K562 (cell line): ENCODE results near the gene EMX1. TPM values are rescaled to one million over a fixed set of nuclear protein-coding genes. Genes with fewer than 3 reads are reported as not detected.

Source experiments
- ATAC-seq: fragments of 200-7000 bp; cut with Tn5 transposase; 3 replicates; pipeline ENCODE4 v1.9.1; 2020; ENCODE audit warnings: moderate library complexity
- BruUV-seq: library from RNA; stranded (reverse); fragments of 400-500 nt; replicated peaks from 2 replicates; lab custom pipeline; 2021; lab: Mats Ljungman, UMichigan
- CTCF ChIA-PET: fragments of 300-600 bp; formaldehyde crosslinking; extraction: SDS; loops from one replicate; lab custom pipeline; 2021; ENCODE audit warnings: low intra/inter-chr PET ratio; lab: Yijun Ruan, JAX
- POLR2A ChIA-PET: fragments of 300-600, 350-650 bp; sonication (Branson Sonifier 250); formaldehyde crosslinking; extraction: SDS; loops from one replicate; lab custom pipeline; 2021; ENCODE audit warnings: antibody characterized with exemption, inconsistent platforms; lab: Yijun Ruan, JAX
- DNase-seq, 4 experiments: peaks; one replicate each; pipeline versions ENCODE4 v3.0.0 to v3.0.0-alpha.2; 2011 to 2018; ENCODE audit warnings: low spot score in 3 of 4, mixed read lengths in 3 of 4; ENCODE audit errors: extremely low read depth in 1 of 4
- FAIRE-seq: peaks from 2 replicates; lab custom pipeline; 2011; peaks lifted over from hg19 to GRCh38; lab: Jason Lieb, UNC
- H2AFZ ChIP-seq: 2 replicates; pipeline ENCODE4 v1.6.0; 2011; ENCODE audit warnings: low read depth, low read length, control low read depth, inconsistent platforms
- H3K27ac ChIP-seq: fragments of 200-600 bp; 3 replicates; pipeline ENCODE4 v1.8.0; 2011; ENCODE audit warnings: low read depth, mild to moderate bottlenecking, control low read depth, inconsistent platforms, low read length, moderate library complexity, mixed read lengths; ENCODE audit errors: extremely low read depth
- H3K27me3 ChIP-seq, 2 experiments: fragments of 300-600 bp in 1 of 2; 2 replicates in 1 of 2; 3 replicates in 1 of 2; pipeline versions ENCODE4 v1.6.0 to v1.8.0; 2011; ENCODE audit warnings: inconsistent platforms in 2 of 2, low read length in 2 of 2, mild to moderate bottlenecking in 1 of 2, mixed read lengths in 1 of 2, moderate library complexity in 1 of 2; ENCODE audit not compliant: control insufficient read depth in 2 of 2, insufficient read depth in 2 of 2
- H3K36me3 ChIP-seq: fragments of 300-600 bp; 3 replicates; pipeline ENCODE4 v1.8.0; 2011; ENCODE audit warnings: mild to moderate bottlenecking, low read length, inconsistent platforms; ENCODE audit not compliant: control insufficient read depth, insufficient read depth
- H3K4me1 ChIP-seq, 2 experiments: fragments of 200-600 bp in 1 of 2; replicated peaks in 1 of 2; 2 replicates in 1 of 2; 3 replicates in 1 of 2; pipeline versions ENCODE4 v1.5.1 to v1.8.0; 2011; ENCODE audit warnings: inconsistent platforms in 2 of 2, low read length in 2 of 2, mild to moderate bottlenecking in 1 of 2, mixed read lengths in 1 of 2, moderate library complexity in 1 of 2; ENCODE audit not compliant: control insufficient read depth in 2 of 2, insufficient read depth in 2 of 2
- H3K4me2 ChIP-seq: 2 replicates; pipeline ENCODE4 v1.6.1; 2011; ENCODE audit warnings: low read length, control low read depth, inconsistent platforms, mixed read lengths; ENCODE audit not compliant: insufficient read depth
- H3K4me3 ChIP-seq: fragments of 200-600 bp; sonication (generic), shearing (Covaris generic); 2 replicates; pipeline ENCODE4 v1.5.1; 2016; ENCODE audit warnings: control low read depth, inconsistent platforms
- H3K79me2 ChIP-seq: fragments of 200-600 bp; 3 replicates; pipeline ENCODE4 v1.8.0; 2011; ENCODE audit warnings: low read length, inconsistent platforms; ENCODE audit not compliant: control insufficient read depth, insufficient read depth
- H3K9ac ChIP-seq, 2 experiments: 2 replicates each; pipeline versions ENCODE4 v1.6.0 to v1.6.1; 2011; ENCODE audit warnings: low read depth in 2 of 2, low read length in 2 of 2, control low read depth in 1 of 2, inconsistent platforms in 1 of 2, mild to moderate bottlenecking in 1 of 2, mixed read lengths in 1 of 2; ENCODE audit not compliant: insufficient read depth in 1 of 2
- H3K9me1 ChIP-seq: one replicate; pipeline ENCODE4 v1.6.0; 2011; ENCODE audit warnings: inconsistent platforms, mild to moderate bottlenecking, low read length, moderate library complexity; ENCODE audit not compliant: control insufficient read depth, insufficient read depth
- H3K9me3 ChIP-seq: replicated peaks from 2 replicates; pipeline ENCODE4 v1.5.1; 2011; ENCODE audit warnings: low read depth, low read length, inconsistent platforms; ENCODE audit not compliant: control insufficient read depth, insufficient read depth
- H4K20me1 ChIP-seq: replicated peaks from 2 replicates; pipeline ENCODE4 v1.6.1; 2011; ENCODE audit warnings: low read length, inconsistent platforms, mixed read lengths; ENCODE audit not compliant: control insufficient read depth, insufficient read depth
- ATF7 ChIP-seq: fragments of 450-650 bp; IDR thresholded peaks from 2 replicates; pipeline ENCODE4 v1.7.1; 2014; ENCODE audit warnings: mild to moderate bottlenecking, moderate library complexity
- BCLAF1 ChIP-seq, 2 experiments: fragments of 450-650 bp in 1 of 2; IDR thresholded peaks; 2 replicates each; pipeline ENCODE4 v1.6.1; 2011 to 2017; ENCODE audit warnings: low read depth in 2 of 2, antibody characterized with exemption in 1 of 2, borderline replicate concordance in 1 of 2, low read length in 1 of 2, mild to moderate bottlenecking in 1 of 2, mixed read lengths in 1 of 2; ENCODE audit not compliant: control insufficient read depth in 1 of 2
- FOXK2 ChIP-seq, 2 experiments: fragments of 450-650 bp; IDR thresholded peaks in 1 of 2; conservative IDR thresholded peaks in 1 of 2; 2 replicates each; pipeline ENCODE4 v1.6.1; 2016; ENCODE audit warnings: low read depth in 2 of 2, mild to moderate bottlenecking in 1 of 2
- SIN3A ChIP-seq, 2 experiments: fragments of 150-350 bp in 1 of 2; IDR thresholded peaks; 2 replicates each; pipeline ENCODE4 v1.6.1; 2011 to 2016; ENCODE audit warnings: borderline replicate concordance in 2 of 2, low read depth in 2 of 2, low read length in 2 of 2, mild to moderate bottlenecking in 2 of 2, moderate library complexity in 2 of 2; ENCODE audit not compliant: control insufficient read depth in 1 of 2
- ZNF324 ChIP-seq: fragments of 250-450 bp; sonication (Bioruptor Pico); IDR thresholded peaks from 2 replicates; pipeline ENCODE4 v1.4.0; 2020; ENCODE audit warnings: mild to moderate bottlenecking
- WGBS: fragments of 100-300 bp; shearing (Covaris generic); methylation state at CpG from one replicate; pipeline ENCODE4 v1.1.6; 2016; ENCODE audit warnings: low coverage, mixed read lengths; ENCODE audit not compliant: insufficient coverage; ENCODE audit errors: missing lambda C conversion rate; 5-methylcytosine and 5-hydroxymethylcytosine counted together
- in situ Hi-C: fragments of 300-500 bp; cut with MboI; formaldehyde crosslinking; loops from 4 replicates; pipeline ENCODE4 v1.15.0; 2018; ENCODE audit warnings: inconsistent platforms, mixed read lengths
- intact Hi-C: fragments of 100-400 bp; cut with micrococcal nuclease; formaldehyde crosslinking; loops from 2 replicates; pipeline ENCODE4 v1.14.2; 2022
- polyA plus RNA-seq, 8 experiments: library from polyadenylated mRNA; depleted of rRNA in 4 of 8; stranded (reverse) in 5 of 8; unstranded in 3 of 8; fragments of >200 nt; fragmentation: Nextera tagmentation in 2 of 8; fragmentation: Illumina TruSeq in 1 of 8; extraction: Ambion mirVana in 2 of 8; extraction: Trizol in 1 of 8; gene quantifications; 2 replicates each; pipeline versions ENCODE4 v1.2.1 to v1.2.3, GENCODE V29; 2011 to 2014; ENCODE audit warnings: inconsistent platforms in 1 of 8, missing spikeins in 1 of 8
- total RNA-seq, 7 experiments: library from RNA; depleted of rRNA in 6 of 7; stranded (reverse); fragments of >200 nt in 6 of 7; fragmentation: Illumina TruSeq in 2 of 7; extraction: Trizol in 2 of 7; gene quantifications; 2 replicates each; pipeline versions ENCODE4 v1.2.1 to v1.2.3, GENCODE V29; 2011 to 2021; ENCODE audit warnings: low replicate concordance in 1 of 7

EMX1 gene
- total and polyA plus RNA-seq, 9 of the 15 experiments (the other 6 are each of a cell fraction or from before 2014, with no cell fraction given) = 0.10 to 0.32 (median 0.21) TPM; not detected in 6

GRCh38 chr2:72965016-72965415 is 47.7 kb downstream of the EMX1 start:
- DNase-seq = no peak
- Histone ChIP-seq H3K4me1 (peaks cover 0 to 10% of the 10 kb centered on the region in 2 experiments; a peak in 1 of 5 replicates), H3K4me3 (no peak overlapping the region), H4K20me1 (no peaks in the 10 kb centered on the region; the same call in 1 of the 2 replicates), H3K4me2 (no peak overlapping the region), H2AFZ (no peak overlapping the region), H3K9ac (no peak overlapping the region), H3K27ac (no peak overlapping the region), H3K36me3 (no peaks in the 10 kb centered on the region), H3K27me3 (no peaks in the 10 kb centered on the region)
- FAIRE-seq = no peak
- intact Hi-C loops = no loop called here
- CTCF ChIA-PET = no interaction called here
- no TSS peak for BruUV-seq
- no peak for TF ChIP-seq ATF7
- TF ChIP-seq BCLAF1 (IDR thresholded peaks at IDR 0.05; ENCODE audit: borderline replicate concordance in 1 of 2, control insufficient read depth in 1 of 2, low read depth in 2 of 2, low read length in 1 of 2) = no peak
- no peak for TF ChIP-seq FOXK2 (conservative IDR thresholded peaks at IDR 0.05 in 1 of 2, IDR thresholded peaks at IDR 0.05 in 1 of 2; ENCODE audit: low read depth in 2 of 2)
- TF ChIP-seq SIN3A (IDR thresholded peaks at IDR 0.05; ENCODE audit: borderline replicate concordance in 2 of 2, control insufficient read depth in 1 of 2, low read depth in 2 of 2, low read length in 2 of 2) = no peak
- TF ChIP-seq ZNF324 (CRISPR knock-in tag) = no peak
- TF ChIP-seq, all 486 proteins: peak for 0
- in situ Hi-C loops = no loop called here
- 69% methylated on average over 11 of the region's 12 CpGs for WGBS
- ATAC-seq = no peak
- Histone ChIP-seq H3K9me1 (no peaks in the 10 kb centered on the region), H3K9me3 (no peaks in the 10 kb centered on the region), H3K79me2 (no peaks in the 10 kb centered on the region)
- POLR2A ChIA-PET = interaction anchor here (0.8 kb wide), 1 partner anchor 147 kb away, joined by 3 read pairs; no protein-coding TSS in a partner anchor
